Left hindlimb (tissue), 1 donor: ENCODE results near the gene MUC20.
"Not testable (repeated sequence)": the region's sequence is repeated elsewhere in the genome, so short reads cannot be mapped to it uniquely, and the experiment has no call there.

Experiments
- DNase-seq: peaks from one replicate; pipeline ENCODE4 v3.0.0-alpha.2; 2018

The MUC20 gene, protein sequence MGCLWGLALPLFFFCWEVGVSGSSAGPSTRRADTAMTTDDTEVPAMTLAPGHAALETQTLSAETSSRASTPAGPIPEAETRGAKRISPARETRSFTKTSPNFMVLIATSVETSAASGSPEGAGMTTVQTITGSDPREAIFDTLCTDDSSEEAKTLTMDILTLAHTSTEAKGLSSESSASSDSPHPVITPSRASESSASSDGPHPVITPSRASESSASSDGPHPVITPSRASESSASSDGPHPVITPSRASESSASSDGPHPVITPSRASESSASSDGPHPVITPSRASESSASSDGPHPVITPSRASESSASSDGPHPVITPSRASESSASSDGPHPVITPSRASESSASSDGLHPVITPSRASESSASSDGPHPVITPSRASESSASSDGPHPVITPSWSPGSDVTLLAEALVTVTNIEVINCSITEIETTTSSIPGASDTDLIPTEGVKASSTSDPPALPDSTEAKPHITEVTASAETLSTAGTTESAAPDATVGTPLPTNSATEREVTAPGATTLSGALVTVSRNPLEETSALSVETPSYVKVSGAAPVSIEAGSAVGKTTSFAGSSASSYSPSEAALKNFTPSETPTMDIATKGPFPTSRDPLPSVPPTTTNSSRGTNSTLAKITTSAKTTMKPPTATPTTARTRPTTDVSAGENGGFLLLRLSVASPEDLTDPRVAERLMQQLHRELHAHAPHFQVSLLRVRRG

DNA sequence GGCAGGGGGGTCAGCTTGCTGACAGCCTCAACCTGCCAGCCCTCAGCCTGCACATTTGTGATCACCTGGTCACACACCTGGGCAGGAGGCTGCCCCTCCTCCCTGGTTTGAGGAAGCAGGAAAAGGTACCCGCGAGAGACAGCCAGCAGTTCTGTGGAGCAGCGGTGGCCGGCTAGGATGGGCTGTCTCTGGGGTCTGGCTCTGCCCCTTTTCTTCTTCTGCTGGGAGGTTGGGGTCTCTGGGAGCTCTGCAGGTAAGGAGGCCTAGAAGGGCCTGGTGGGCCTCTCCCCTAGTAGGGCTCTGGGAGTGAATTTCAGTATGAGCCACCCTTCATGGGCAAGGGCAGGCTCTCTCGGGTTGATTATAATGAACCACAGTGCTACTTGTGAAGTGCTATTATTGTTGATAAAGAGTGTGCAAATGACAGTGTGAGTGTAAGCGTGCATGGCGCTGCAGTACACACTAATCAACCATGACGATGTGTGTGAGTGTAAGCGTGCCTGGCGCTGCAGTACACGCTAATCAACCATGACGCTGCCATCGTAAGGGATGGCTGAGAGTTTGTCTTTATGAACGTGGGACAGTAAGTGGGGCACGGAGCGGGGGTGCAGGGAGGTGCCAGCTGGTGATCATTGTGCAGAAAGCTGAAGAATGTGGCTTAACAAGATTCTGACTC is at the start of gene MUC20:
MUC20 (plus strand) TSS at position 148 of the 676 bp plus-strand sequence; CDS start at position 178, 30 bp downstream.
- DNase-seq: not testable (repeated sequence)

DNA sequence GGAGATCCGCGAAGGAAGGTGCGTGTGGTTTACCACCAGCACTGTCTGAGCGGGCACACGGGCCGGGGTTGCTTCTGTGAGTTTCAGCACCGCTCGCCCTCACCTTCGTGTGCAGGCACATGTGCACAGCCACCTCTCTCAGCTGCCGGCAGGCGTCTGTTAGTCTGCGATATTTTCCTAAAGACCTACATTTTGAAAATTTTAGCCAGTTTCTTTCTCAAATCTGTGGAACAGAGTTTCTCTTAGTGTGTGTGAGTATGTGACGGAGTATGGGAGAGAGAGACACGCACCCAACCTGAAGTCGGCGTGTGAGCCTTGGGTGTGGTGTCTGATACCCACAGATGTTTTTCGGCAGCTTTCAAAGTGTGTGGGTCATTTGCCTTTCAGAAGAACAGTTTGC is 49.5 kb upstream of the MUC20 start:
- not testable (repeated sequence) for DNase-seq

GRCh38 chr3:195673711-195674110 is 47.1 kb upstream of the MUC20 start:
- not testable (repeated sequence) for DNase-seq

DNA sequence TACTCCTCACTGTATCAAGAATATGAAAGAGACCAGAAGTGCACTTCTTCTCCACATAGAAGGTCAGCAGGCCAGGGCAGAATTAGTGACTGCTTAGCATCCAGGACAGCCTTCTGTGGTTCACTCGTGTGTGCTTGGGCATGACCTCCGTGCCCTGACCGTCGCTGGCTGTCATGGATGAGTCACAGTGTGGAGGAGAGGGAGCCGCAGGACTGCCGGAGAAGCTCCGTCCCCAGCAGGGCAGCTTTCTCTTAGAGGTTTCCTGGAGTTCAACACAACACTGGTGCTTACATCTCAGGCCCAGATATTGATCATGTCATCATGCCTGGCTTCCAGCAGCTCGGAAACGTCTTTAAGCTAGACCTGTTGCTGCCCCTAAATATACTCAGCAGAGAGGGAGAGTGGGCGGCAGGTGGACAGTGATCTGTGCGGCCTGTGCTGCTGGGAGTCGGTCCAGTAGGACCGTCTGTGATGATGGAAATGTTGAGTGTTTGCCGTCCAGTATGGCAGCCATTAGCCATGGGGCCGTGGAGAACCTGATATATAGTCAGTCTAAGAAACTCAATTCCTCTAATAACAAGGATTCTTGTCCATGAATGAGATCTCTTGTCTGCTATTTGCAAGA is 42.3 kb upstream of the MUC20 start:
- DNase-seq: not testable (repeated sequence)

GRCh38 chr3:195680690-195681089 is 40.1 kb upstream of the MUC20 start:
- not testable (repeated sequence) for DNase-seq

GRCh38 chr3:195681458-195682103 is 39.2 kb upstream of the MUC20 start:
- not testable (repeated sequence) for DNase-seq

DNA sequence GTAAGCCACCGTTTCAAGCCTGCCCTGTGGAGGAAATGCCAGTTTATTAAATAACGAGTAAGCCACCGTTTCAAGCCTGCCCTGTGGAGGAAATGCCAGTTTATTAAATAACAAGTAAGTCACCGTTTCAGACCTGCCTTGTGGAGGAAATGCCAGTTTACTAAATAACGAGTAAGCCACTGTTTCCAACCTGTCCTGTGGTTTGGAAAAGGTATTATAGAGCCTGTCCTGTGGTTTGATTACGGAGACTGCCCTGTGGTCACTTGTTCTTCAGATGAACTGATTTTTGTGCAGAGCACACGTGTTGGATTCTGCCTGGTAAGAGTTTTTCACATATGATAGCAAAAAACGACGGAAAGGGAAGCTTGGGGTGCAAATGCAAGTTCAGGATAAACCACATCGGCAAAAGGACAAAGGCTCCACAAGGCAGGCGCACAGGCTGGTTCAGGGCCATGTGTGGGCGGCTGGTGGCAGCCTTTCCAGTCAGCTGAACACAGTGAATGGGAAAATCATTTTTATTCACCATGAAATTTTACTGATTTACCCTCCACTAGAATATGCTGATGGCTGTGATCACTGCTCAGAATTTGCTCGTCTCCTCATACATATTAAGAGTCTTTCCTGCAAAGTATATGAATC is 38.6 kb upstream of the MUC20 start:
- not testable (repeated sequence) for DNase-seq

DNA sequence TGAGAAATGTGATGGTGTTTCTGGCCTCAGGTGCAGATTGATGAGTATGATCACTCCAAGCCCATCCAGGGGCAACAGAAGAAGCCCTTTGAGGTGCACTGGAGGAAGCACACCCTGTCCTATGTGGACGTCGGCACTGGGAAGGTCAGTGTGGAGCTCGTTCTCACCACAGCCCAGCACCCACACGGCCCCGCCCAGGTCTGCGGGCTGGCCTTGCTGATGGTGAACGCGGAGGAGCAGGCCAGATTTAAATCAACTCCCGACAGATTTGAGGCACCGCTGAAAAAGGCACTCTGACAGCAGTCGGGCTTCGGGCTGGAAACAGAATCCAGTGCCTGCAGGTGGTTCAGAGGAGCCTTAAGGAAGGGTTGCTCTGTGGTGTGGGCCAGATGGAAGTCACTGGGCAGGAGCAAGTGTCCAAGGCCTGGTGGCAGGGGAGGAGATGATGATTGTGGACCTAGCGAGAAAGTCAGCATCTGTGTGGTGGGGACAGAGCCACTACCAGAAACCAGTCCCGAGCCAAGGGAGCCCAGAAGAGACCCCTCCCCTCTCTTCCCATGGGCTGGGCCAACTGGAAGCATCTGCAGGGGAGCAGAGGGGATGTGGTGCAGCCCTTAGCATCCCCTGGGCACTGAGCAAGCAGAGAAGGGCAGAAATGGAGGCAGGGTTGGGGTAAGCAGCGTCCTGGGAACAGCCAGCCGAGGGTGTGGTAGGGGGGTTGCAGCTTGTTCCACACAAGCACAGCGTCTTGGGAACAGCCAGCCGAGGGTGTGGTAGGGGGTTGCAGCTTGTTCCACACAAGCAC is 36.9 kb upstream of the MUC20 start:
- DNase-seq: not testable (repeated sequence)

DNA sequence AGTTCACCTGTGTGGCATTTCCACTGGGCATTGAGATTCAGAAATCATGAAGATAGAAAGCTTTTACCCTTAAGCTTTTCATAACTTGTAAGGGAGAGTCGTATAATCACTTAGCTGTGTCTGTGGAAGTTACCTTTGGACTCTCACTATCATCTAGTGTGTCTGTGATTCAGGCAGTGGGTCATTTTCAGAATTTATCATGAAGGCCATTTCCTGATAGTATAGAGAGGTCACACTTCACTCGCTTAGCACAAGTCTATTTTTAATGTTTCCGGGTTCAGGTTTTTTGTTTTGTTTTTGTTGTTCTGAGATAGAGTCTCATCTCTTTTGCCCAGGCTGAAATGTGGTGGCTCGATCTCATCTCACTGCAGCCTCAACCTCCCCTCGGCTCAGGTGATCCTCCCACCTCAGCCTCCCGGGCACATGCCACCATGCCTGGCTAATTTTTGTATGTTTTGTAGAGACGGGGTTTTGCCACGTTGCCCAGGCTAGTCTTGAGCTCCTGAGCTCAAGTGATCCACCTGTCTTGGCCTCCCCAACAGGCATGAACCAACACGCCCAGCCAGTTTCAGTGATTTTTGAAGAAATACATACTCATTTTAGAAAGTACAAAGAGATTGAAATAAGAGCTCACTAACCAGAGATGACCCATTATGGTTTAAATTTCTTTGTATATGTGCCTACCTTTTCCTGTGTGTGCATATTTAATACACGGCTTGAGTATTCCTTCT is 36.1 kb upstream of the MUC20 start:
- not testable (repeated sequence) for DNase-seq

GRCh38 chr3:195686537-195687208 is 34.1 kb upstream of the MUC20 start:
- DNase-seq: not testable (repeated sequence)

- not testable (repeated sequence) for DNase-seq
These were observed 33.5 kb upstream of the MUC20 start for GRCh38 chr3:195687209-195687760.

DNA sequence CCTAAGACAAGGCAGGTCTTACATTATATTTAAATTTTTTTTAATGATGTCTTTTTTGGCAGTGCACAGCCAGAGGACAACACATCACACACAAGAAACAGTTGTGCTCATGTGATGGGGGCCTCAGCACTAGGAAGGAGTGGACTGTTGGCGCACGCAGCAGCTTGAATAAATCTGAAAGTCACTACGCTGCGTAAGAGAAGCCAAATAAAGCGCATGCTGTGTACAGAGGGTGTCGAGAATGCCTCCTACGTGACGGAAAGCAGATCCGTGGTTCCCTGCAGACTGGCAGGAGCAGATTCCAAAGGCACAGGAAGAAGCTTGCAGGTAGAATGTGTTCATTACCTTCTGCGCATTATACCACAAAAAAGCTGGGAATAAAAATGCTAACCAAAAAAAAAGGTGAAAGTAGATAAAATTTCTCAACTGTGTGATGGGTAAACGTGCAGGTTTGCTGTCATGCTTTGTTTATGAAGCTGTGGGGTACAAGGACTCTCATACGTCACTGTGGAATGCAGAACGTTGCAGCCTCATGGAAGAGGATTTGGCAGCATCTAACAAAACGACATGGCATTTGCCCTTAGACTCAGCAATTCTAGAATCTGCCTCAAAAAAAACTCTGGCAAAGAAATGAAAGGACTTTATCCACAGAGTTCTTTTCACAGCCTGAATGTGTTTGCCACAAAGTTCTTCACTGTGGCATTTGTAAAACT is 32.2 kb upstream of the MUC20 start:
- not testable (repeated sequence) for DNase-seq

DNA sequence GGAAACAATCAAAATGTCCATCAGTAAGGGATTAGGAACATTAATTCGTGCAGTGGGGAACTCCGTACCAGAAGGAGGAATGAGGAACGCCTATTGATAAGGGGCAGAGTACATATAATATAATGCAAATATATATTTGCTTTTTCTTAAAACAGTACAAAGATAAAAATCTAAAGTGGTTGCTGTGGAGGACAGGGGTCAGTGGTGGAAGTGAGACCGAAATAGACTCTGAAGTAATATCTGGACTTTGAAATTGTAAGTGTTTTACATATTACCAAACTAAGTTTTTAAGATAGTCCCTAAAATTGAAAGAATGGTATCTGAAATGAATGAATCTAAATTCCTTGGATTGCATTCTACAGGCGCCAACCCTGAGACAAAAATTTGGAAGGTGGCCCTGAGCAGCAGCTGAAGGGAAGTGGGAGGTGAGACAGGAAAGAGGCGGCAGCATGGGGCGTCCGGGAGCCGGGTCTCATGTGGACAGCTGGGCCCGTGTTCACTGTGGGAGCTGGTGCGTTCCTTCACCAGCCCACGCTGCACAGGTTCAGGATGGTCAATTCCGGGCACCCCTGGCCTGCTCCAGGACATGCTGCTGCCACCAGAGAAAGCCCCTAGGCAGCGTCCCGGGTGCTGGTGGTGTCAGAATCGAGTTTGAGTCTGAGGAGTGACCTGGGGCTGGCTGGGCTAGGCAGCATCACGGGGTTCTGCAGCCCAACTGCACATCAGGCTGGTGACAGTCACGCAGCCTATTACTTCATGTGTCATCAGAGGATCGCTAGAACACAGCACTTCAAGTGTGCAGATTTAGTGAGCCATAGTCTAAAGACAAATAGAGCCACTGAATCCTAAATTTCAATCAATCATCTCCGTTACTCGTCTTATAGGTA is 31.4 kb upstream of the MUC20 start:
- not testable (repeated sequence) for DNase-seq

DNA sequence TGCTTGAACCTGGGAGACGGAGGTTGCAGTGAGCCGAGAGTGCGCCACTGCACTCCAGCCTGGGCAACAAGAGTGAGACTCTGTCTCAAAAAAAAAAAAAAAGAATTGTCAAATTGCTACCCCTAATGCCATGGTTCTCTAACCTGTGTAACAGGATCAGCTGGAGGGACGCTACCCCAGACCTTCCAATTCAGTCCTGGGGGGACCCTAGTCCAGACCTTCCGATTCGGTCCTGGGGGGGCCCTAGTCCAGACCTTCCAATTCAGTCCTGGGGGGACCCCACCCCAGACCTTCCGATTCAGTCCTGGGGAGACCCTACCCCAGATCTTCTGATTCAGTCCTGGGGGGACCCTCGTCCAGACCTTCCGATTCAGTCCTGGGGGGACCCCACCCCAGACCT is 29.8 kb upstream of the MUC20 start:
- DNase-seq: no peak

DNA sequence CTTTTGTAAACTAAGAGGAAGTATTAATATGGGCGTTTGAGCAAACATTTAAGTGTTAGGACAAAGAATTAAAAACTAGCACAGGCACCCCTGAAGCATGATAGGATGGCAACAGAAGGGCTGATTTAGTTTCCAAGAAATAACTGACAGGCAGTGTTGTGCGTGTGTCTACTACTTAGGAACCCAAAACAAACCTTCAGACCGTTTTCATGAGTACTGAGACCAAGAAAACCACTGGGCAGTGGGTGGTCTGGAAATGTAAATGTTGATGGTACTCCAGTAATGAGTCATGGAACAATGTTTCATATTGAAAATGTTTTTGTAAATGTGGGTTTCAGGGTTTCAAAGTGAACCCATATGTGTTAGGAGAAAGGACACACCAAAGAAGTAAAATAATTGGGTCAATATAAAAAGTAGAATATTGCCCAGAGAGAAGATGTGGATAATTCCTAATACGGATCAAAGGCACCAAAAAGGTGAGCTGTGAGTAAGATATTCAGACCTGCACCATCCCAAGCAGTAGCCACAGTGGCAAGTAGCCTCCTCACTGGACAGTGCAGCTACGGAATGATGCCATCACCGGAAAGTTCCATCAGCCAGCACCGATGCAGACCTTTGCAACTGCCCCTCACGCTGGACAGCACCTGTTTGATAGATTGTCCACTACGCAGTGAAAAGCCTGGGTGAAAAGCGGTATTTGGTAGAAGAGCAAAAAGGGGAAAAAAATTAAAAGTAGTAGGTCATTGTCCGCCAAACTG is 29.0 kb upstream of the MUC20 start:
- DNase-seq: not testable (repeated sequence)

DNA sequence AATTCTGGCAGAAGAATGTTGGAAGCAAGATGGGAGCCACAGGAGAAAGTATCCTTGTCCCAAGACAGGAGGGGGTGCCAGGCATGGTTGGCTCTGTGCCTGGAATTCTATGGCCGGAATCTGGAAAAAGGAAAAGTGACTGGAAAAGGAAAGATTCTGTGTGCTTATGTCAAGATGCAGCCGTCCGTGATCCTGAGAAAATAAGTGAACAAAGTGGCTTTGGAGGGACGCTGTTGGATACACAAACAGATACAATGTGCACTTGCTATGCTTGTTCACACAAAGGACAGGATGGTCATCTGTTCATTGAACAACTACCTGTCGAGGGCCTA is 28.5 kb upstream of the MUC20 start:
- DNase-seq: no peak
